Fibroblast of lung (primary cell): Measurements from ENCODE around the gene WNT3A.

Source experiments
- CTCF ChIP-seq, 2 donors: IDR thresholded peaks in 1 of 2; conservative IDR thresholded peaks in 1 of 2; 1 replicate in 1 of 2; 2 replicates in 1 of 2; pipeline ENCODE4 v1.5.1; 2011 to 2012; ENCODE audit warnings: low read length in 2 of 2, control low read depth in 1 of 2, inconsistent platforms in 1 of 2, low read depth in 1 of 2, mild to moderate bottlenecking in 1 of 2
- EZH2 ChIP-seq: IDR thresholded peaks from 2 replicates; pipeline ENCODE4 v1.5.1; 2012; ENCODE audit warnings: low read length, control low read depth, mild to moderate bottlenecking; ENCODE audit errors: missing control alignments

GRCh38 chr1:228079013-228079412 is 72.2 kb downstream of the WNT3A start:
- TF ChIP-seq CTCF (conservative IDR thresholded peaks at IDR 0.05 in 1 of 2, IDR thresholded peaks at IDR 0.05 in 1 of 2; ENCODE audit: low read depth in 1 of 2, low read length in 2 of 2) (no peak), EZH2 (no peak)
